Activated B cell treated with CpG ODN at 0.5 μM for 24 hours (primary cell): ENCODE results near the gene LINGO4. TPM values are rescaled to one million over a fixed set of nuclear protein-coding genes. Genes with fewer than 3 reads are reported as not detected.
"Not testable (repeated sequence)": the region's sequence is repeated elsewhere in the genome, so short reads cannot be mapped to it uniquely, and the experiment has no call there.

ENCODE experiments used
- ATAC-seq: fragments of 200-7000 bp; cut with Tn5 transposase; one replicate; pipeline ENCODE4 v1.10.0; 2021; ENCODE audit warnings: low read depth, mild to moderate bottlenecking, moderate library complexity
- CTCF ChIA-PET: fragments of 350-600 bp; sonication (Branson Sonifier 250); formaldehyde crosslinking; loops from one replicate; lab custom pipeline; 2021; ENCODE audit warnings: antibody characterized with exemption; lab: Charles Lee
- POLR2A ChIA-PET: fragments of 350-600 bp; sonication (Branson Sonifier 250); formaldehyde crosslinking; loops from one replicate; lab custom pipeline; 2021; ENCODE audit warnings: antibody characterized with exemption; lab: Charles Lee
- DNase-seq: peaks from one replicate; pipeline ENCODE4 v3.0.0; 2022
- H3K27ac Mint-ChIP-seq: one replicate; pipeline ENCODE4 v1.8.0; 2020; ENCODE audit warnings: mixed read lengths
- H3K27me3 Mint-ChIP-seq: one replicate; pipeline ENCODE4 v1.8.0; 2021; ENCODE audit warnings: mixed read lengths
- H3K36me3 Mint-ChIP-seq: one replicate; pipeline ENCODE4 v1.8.0; 2021; ENCODE audit warnings: low read depth, mixed read lengths
- H3K4me1 Mint-ChIP-seq: one replicate; pipeline ENCODE4 v1.8.0; 2021; ENCODE audit warnings: mixed read lengths
- H3K4me3 Mint-ChIP-seq: one replicate; pipeline ENCODE4 v1.8.0; 2020; ENCODE audit warnings: mild to moderate bottlenecking, mixed read lengths
- H3K9me3 Mint-ChIP-seq: one replicate; pipeline ENCODE4 v1.8.0; 2020; ENCODE audit warnings: mixed read lengths
- CTCF ChIP-seq: fragments of 200-600 bp; IDR thresholded peaks from one replicate; pipeline ENCODE4 v1.8.0; 2022; ENCODE audit warnings: antibody characterized with exemption, mild to moderate bottlenecking
- intact Hi-C: fragments of 100-400 bp; cut with micrococcal nuclease; formaldehyde crosslinking; loops from one replicate; pipeline ENCODE4 v1.15.1; 2024
- total RNA-seq: library from RNA; stranded (reverse); gene quantifications from 2 replicates; pipeline ENCODE4 v1.2.3, GENCODE V29; 2022

LINGO4 gene
- total RNA-seq, 1 donor from 2014 or later: not detected

- Mint-ChIP-seq H3K4me1 (no peaks in the 10 kb centered on the region), H3K4me3 (no peak overlapping the region), H3K27me3 (peaks cover 3% of the 10 kb centered on the region), H3K27ac (no peak overlapping the region), H3K36me3 (peaks cover 36% of the 10 kb centered on the region), H3K9me3 (no peaks in the 10 kb centered on the region)
- ChIA-PET POLR2A (no interaction called here), CTCF (no interaction called here)
- intact Hi-C loops: no loop called here
- DNase-seq: no peak
- ATAC-seq: no peak
- no peak for TF ChIP-seq CTCF
Observed at GRCh38 chr1:151782741-151783140, 22.5 kb downstream of the LINGO4 start.

- H3K27ac Mint-ChIP-seq, H3K4me3 Mint-ChIP-seq, ATAC-seq, H3K9me3 Mint-ChIP-seq, DNase-seq, CTCF ChIA-PET, H3K4me1 Mint-ChIP-seq, POLR2A ChIA-PET, H3K27me3 Mint-ChIP-seq, intact Hi-C loops: not testable (repeated sequence)
- peaks cover 38% of the 10 kb centered on the region for H3K36me3 Mint-ChIP-seq
Observed at GRCh38 chr1:151782026-151782425, 23.2 kb downstream of the LINGO4 start.

- H3K4me3 Mint-ChIP-seq, H3K9me3 Mint-ChIP-seq, intact Hi-C loops, H3K27me3 Mint-ChIP-seq, CTCF ChIA-PET, H3K27ac Mint-ChIP-seq, ATAC-seq, DNase-seq, H3K4me1 Mint-ChIP-seq: not testable (repeated sequence)
- peaks cover 49% of the 10 kb centered on the region for H3K36me3 Mint-ChIP-seq
- POLR2A ChIA-PET: interaction anchor here (0.6 kb wide), 1 partner anchor 9 kb away, joined by 5 read pairs; no protein-coding TSS in a partner anchor
Observed at GRCh38 chr1:151780736-151781135, 24.5 kb downstream of the LINGO4 start.

GRCh38 chr1:151779852-151780251 is 25.4 kb downstream of the LINGO4 start:
- ATAC-seq (no peak), DNase-seq (no peak)
- H3K4me3 Mint-ChIP-seq: no peak overlapping the region
- no peak overlapping the region for H3K27ac Mint-ChIP-seq
- intact Hi-C loops: no loop called here
- H3K27me3 Mint-ChIP-seq: no peaks in the 10 kb centered on the region
- H3K36me3 Mint-ChIP-seq: peaks cover 55% of the 10 kb centered on the region
- no peak for TF ChIP-seq CTCF
- ChIA-PET POLR2A (interaction anchor here (0.7 to 1.0 kb wide), 2 partner anchors 17 to 297 kb away, joined by 3 to 5 read pairs; partner anchors contain the start of gene MRPL9), CTCF (no interaction called here)
- H3K4me1 Mint-ChIP-seq: no peaks in the 10 kb centered on the region
- H3K9me3 Mint-ChIP-seq: no peaks in the 10 kb centered on the region

GRCh38 chr1:151777317-151777716 is 27.9 kb downstream of the LINGO4 start:
- no peak overlapping the region for H3K27ac Mint-ChIP-seq
- H3K36me3 Mint-ChIP-seq: peaks cover 61% of the 10 kb centered on the region
- no peak overlapping the region for H3K4me3 Mint-ChIP-seq
- no peaks in the 10 kb centered on the region for H3K27me3 Mint-ChIP-seq
- DNase-seq: no peak
- CTCF ChIA-PET: interaction anchor here (0.9 kb wide), 1 partner anchor 12 kb away, joined by 3 read pairs; the partner anchor contains the start of gene TDRKH
- no peaks in the 10 kb centered on the region for H3K4me1 Mint-ChIP-seq
- TF ChIP-seq CTCF: no peak
- ATAC-seq: no peak
- intact Hi-C loops: no loop called here
- POLR2A ChIA-PET: interaction anchor here (1.5 kb wide), 1 partner anchor 14 kb away, joined by 4 read pairs; the partner anchor contains the start of gene MRPL9
- no peaks in the 10 kb centered on the region for H3K9me3 Mint-ChIP-seq

GRCh38 chr1:151776665-151777062 is 28.6 kb downstream of the LINGO4 start:
- H3K36me3 Mint-ChIP-seq: peaks cover 57% of the 10 kb centered on the region

More at GRCh38 chr1:151776665-151777062, 28.6 kb downstream of the LINGO4 start:
- DNase-seq (no peak), ATAC-seq (no peak)
- Mint-ChIP-seq H3K27me3 (no peaks in the 10 kb centered on the region), H3K4me3 (no peak overlapping the region), H3K27ac (no peak overlapping the region), H3K9me3 (no peaks in the 10 kb centered on the region), H3K4me1 (no peaks in the 10 kb centered on the region)
- intact Hi-C loops: no loop called here
- TF ChIP-seq CTCF: no peak
- CTCF ChIA-PET: interaction anchor here (0.9 kb wide), 1 partner anchor 13 kb away, joined by 3 read pairs; the partner anchor contains the start of gene TDRKH
- POLR2A ChIA-PET: interaction anchor here (1.5 kb wide), 1 partner anchor 13 kb away, joined by 4 read pairs; the partner anchor contains the start of gene MRPL9
